CD14-positive monocyte (primary cell): ENCODE results near the gene EDA. TPM values are rescaled to one million over a fixed set of nuclear protein-coding genes. Genes with fewer than 3 reads are reported as not detected.

Experiments
- DNase-seq, 3 donors: peaks; one replicate each; pipeline ENCODE4 v3.0.0-alpha.2; 2011 to 2022
- H2AFZ ChIP-seq: 2 replicates; pipeline ENCODE4 v1.6.0; 2012; ENCODE audit warnings: mild to moderate bottlenecking, low read depth, low read length, inconsistent platforms; ENCODE audit not compliant: insufficient read depth, poor library complexity, severe bottlenecking
- H3K27ac ChIP-seq, 2 donors: 1 replicate in 1 of 2; 2 replicates in 1 of 2; pipeline ENCODE4 v1.5.1; 2012 to 2013; ENCODE audit warnings: low read length in 2 of 2, control low read depth in 1 of 2, inconsistent platforms in 1 of 2, low read depth in 1 of 2, mild to moderate bottlenecking in 1 of 2
- H3K27me3 ChIP-seq, 2 donors: one replicate each; pipeline versions ENCODE4 v1.6.0 to v1.6.1; 2011 to 2013; ENCODE audit warnings: low read length in 2 of 2; ENCODE audit not compliant: control insufficient read depth in 2 of 2, insufficient read depth in 2 of 2
- H3K36me3 ChIP-seq, 2 donors: replicated peaks in 1 of 2; 1 replicate in 1 of 2; 2 replicates in 1 of 2; pipeline versions ENCODE4 v1.5.1 to v1.6.1; 2012 to 2013; ENCODE audit warnings: low read length in 2 of 2, control low read depth in 1 of 2, inconsistent platforms in 1 of 2, mild to moderate bottlenecking in 1 of 2; ENCODE audit not compliant: insufficient read depth in 2 of 2, control insufficient read depth in 1 of 2
- H3K4me1 ChIP-seq, 2 donors: 1 replicate in 1 of 2; 2 replicates in 1 of 2; pipeline versions ENCODE4 v1.5.1 to v1.6.1; 2012 to 2013; ENCODE audit warnings: low read length in 2 of 2, control low read depth in 1 of 2, inconsistent platforms in 1 of 2, mild to moderate bottlenecking in 1 of 2, moderate library complexity in 1 of 2; ENCODE audit not compliant: insufficient read depth in 2 of 2, control insufficient read depth in 1 of 2
- H3K4me2 ChIP-seq: replicated peaks from 2 replicates; pipeline ENCODE3; 2012; ENCODE audit warnings: low read length, moderate library complexity, mild to moderate bottlenecking; ENCODE audit not compliant: poor library complexity, severe bottlenecking; ENCODE audit errors: extremely low read depth
- H3K4me3 ChIP-seq, 3 experiments: fragments of 200-600 bp in 1 of 3; sonication (generic) in 1 of 3; replicated peaks in 1 of 3; 1 replicate in 2 of 3; 2 replicates in 1 of 3; pipeline ENCODE4 v1.5.1; 2011 to 2013; ENCODE audit warnings: low read length in 3 of 3, mild to moderate bottlenecking in 3 of 3, control low read depth in 2 of 3, low read depth in 2 of 3, inconsistent platforms in 1 of 3, moderate library complexity in 1 of 3
- H3K79me2 ChIP-seq: 2 replicates; pipeline ENCODE4 v1.6.0; 2012; ENCODE audit warnings: mild to moderate bottlenecking, control low read depth, inconsistent platforms, low read length, moderate library complexity; ENCODE audit not compliant: insufficient read depth
- H3K9ac ChIP-seq: 2 replicates; pipeline ENCODE4 v1.6.0; 2017; ENCODE audit warnings: low read length, mild to moderate bottlenecking; ENCODE audit not compliant: insufficient read depth, poor library complexity, severe bottlenecking
- H3K9me3 ChIP-seq, 2 donors: replicated peaks in 1 of 2; 1 replicate in 1 of 2; 2 replicates in 1 of 2; pipeline versions ENCODE4 v1.5.1 to v1.6.1; 2012 to 2013; ENCODE audit warnings: low read length in 2 of 2, control low read depth in 1 of 2; ENCODE audit not compliant: control insufficient read depth in 1 of 2, insufficient read depth in 1 of 2
- H4K20me1 ChIP-seq: 2 replicates; pipeline ENCODE4 v1.6.0; 2012; ENCODE audit warnings: mild to moderate bottlenecking, low read length, control low read depth, moderate library complexity; ENCODE audit not compliant: insufficient read depth
- H3K27ac Mint-ChIP-seq, 7 donors: one replicate each; pipeline ENCODE4 v1.8.0; 2020; ENCODE audit warnings: mild to moderate bottlenecking in 7 of 7, mixed read lengths in 7 of 7, moderate library complexity in 6 of 7, inconsistent platforms in 2 of 7
- H3K27me3 Mint-ChIP-seq, 3 donors: one replicate each; pipeline ENCODE4 v1.8.0; 2021 to 2022; ENCODE audit warnings: low read depth in 3 of 3, mild to moderate bottlenecking in 3 of 3, mixed read lengths in 3 of 3, moderate library complexity in 3 of 3, inconsistent platforms in 1 of 3
- H3K36me3 Mint-ChIP-seq, 2 donors: one replicate each; pipeline ENCODE4 v1.8.0; 2020; ENCODE audit warnings: mixed read lengths in 2 of 2, inconsistent platforms in 1 of 2, mild to moderate bottlenecking in 1 of 2
- H3K4me1 Mint-ChIP-seq: one replicate; pipeline ENCODE4 v1.8.0; 2020; ENCODE audit warnings: mild to moderate bottlenecking, mixed read lengths
- H3K4me3 Mint-ChIP-seq, 2 donors: one replicate each; pipeline ENCODE4 v1.8.0; 2020; ENCODE audit warnings: mild to moderate bottlenecking in 2 of 2, mixed read lengths in 2 of 2, moderate library complexity in 1 of 2
- H3K9me3 Mint-ChIP-seq, 7 donors: one replicate each; pipeline ENCODE4 v1.8.0; 2020 to 2022; ENCODE audit warnings: mixed read lengths in 7 of 7, mild to moderate bottlenecking in 6 of 7, moderate library complexity in 6 of 7, inconsistent platforms in 2 of 7
- WGBS: methylation state at CpG from one replicate; pipeline ENCODE4 v1.1.5; 2013; ENCODE audit warnings: missing lambda C conversion rate; ENCODE audit not compliant: insufficient coverage; 5-methylcytosine and 5-hydroxymethylcytosine counted together
- intact Hi-C, 2 donors: fragments of 100-400 bp; cut with micrococcal nuclease; formaldehyde crosslinking; loops; one replicate each; pipeline versions ENCODE4 v1.15.0 to v1.15.1; 2023
- polyA plus RNA-seq, 3 donors: library from polyadenylated mRNA; depleted of rRNA in 1 of 3; unstranded in 2 of 3; stranded (reverse) in 1 of 3; fragments of 300-500 nt in 2 of 3; fragments of >200 nt in 1 of 3; fragmentation: Illumina TruSeq in 2 of 3; gene quantifications; 1 replicate in 2 of 3; 2 replicates in 1 of 3; pipeline ENCODE4 v1.2.3, GENCODE V29; 2012 to 2021
- TF ChIP-seq, protein P1 (sequence below): fragments of 200-600 bp; IDR thresholded peaks from one replicate; pipeline ENCODE4 v1.8.0; 2022; ENCODE audit warnings: antibody characterized with exemption, mild to moderate bottlenecking

EDA gene
- polyA plus RNA-seq, 3 donors = 0.11 to 0.31 TPM; not detected in 1

DNA sequence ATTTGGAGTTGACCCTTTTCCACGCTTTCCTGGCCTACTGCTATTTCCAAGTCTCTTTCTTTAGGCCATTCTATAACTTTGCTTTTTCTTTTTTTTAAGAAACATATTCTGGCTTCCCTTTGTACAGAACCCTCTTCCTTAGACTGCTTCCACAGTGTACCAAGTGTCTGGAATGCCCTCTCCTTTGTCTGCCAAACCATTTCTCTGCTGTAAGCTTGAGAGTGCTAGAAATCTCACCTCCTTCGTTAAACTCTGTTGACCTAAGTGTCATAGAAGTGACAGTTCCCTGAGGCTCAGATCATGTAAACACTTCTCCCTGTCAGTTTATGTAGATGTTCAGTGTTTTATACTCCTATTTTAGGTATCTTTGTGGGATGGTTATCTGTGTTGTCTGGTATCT lies 108.4 kb downstream of the EDA start:
- H3K36me3 Mint-ChIP-seq = no peaks in the 10 kb centered on the region
- H3K27ac Mint-ChIP-seq = no peak overlapping the region

DNA sequence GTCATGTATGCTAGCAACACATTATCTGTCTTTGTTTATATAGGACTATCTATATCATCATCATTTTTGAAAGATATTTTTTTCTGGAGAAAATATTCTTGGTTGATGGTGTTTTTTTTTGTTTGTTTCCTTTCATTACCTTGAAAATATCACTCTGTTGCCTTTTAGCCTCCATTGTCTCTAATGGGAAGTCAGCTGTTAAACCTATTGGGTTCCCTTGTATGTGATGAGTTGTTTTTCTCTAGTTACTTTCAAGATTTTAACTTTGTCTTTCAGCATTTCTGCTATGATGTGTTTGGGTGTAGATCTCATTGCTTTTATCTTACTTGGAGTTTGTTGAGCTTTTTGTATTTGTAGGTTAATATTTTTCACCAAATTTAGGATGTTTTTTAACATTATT lies 124.4 kb downstream of the EDA start:
- Histone ChIP-seq H2AFZ (no peak overlapping the region), H4K20me1 (no peaks in the 10 kb centered on the region), H3K79me2 (no peaks in the 10 kb centered on the region), H3K36me3 (no peaks in the 10 kb centered on the region), H3K9me3 (peaks cover 4 to 8% of the 10 kb centered on the region in 2 donors), H3K4me2 (no peak overlapping the region), H3K27ac (no peak overlapping the region), H3K27me3 (no peaks in the 10 kb centered on the region), H3K4me3 (no peak overlapping the region), H3K9ac (no peak overlapping the region), H3K4me1 (no peaks in the 10 kb centered on the region)
- Mint-ChIP-seq H3K27ac (no peak overlapping the region), H3K4me3 (no peak overlapping the region), H3K4me1 (no peaks in the 10 kb centered on the region), H3K27me3 (peaks cover 0 to 4% (median 2%) of the 10 kb centered on the region in 3 donors), H3K9me3 (peaks cover 0 to 9% (median 3%) of the 10 kb centered on the region in 7 donors), H3K36me3 (no peaks in the 10 kb centered on the region)
- intact Hi-C loops = no loop called here
- DNase-seq = no peak
- TF ChIP-seq, protein P1, sequence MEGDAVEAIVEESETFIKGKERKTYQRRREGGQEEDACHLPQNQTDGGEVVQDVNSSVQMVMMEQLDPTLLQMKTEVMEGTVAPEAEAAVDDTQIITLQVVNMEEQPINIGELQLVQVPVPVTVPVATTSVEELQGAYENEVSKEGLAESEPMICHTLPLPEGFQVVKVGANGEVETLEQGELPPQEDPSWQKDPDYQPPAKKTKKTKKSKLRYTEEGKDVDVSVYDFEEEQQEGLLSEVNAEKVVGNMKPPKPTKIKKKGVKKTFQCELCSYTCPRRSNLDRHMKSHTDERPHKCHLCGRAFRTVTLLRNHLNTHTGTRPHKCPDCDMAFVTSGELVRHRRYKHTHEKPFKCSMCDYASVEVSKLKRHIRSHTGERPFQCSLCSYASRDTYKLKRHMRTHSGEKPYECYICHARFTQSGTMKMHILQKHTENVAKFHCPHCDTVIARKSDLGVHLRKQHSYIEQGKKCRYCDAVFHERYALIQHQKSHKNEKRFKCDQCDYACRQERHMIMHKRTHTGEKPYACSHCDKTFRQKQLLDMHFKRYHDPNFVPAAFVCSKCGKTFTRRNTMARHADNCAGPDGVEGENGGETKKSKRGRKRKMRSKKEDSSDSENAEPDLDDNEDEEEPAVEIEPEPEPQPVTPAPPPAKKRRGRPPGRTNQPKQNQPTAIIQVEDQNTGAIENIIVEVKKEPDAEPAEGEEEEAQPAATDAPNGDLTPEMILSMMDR = no peak

More for the DNA sequence above, 108.4 kb downstream of the EDA start:
- Histone ChIP-seq H4K20me1 (no peaks in the 10 kb centered on the region), H3K27me3 (no peaks in the 10 kb centered on the region), H3K79me2 (no peaks in the 10 kb centered on the region), H3K9ac (no peak overlapping the region), H3K4me3 (no peak overlapping the region), H3K4me1 (no peaks in the 10 kb centered on the region), H3K36me3 (no peaks in the 10 kb centered on the region), H3K27ac (no peak overlapping the region), H2AFZ (no peak overlapping the region), H3K4me2 (no peak overlapping the region), H3K9me3 (peaks cover 0 to 12% of the 10 kb centered on the region in 2 donors)
- no peak overlapping the region for H3K4me3 Mint-ChIP-seq
- no CpG with 5 or more reads among the region's 2 CpGs for WGBS
- peaks cover 0 to 1% (median 0%) of the 10 kb centered on the region in 3 donors for H3K27me3 Mint-ChIP-seq
- DNase-seq = no peak
- peaks cover 0 to 10% (median 5%) of the 10 kb centered on the region in 7 donors for H3K9me3 Mint-ChIP-seq
- TF ChIP-seq, protein P1 = no peak
- H3K4me1 Mint-ChIP-seq = no peaks in the 10 kb centered on the region
- intact Hi-C loops = no loop called here
